SK-N-MC (cell line): ENCODE data around the gene GRIA2.

ENCODE experiments used
- EZH2 ChIP-seq: fragments of 200-600 bp; sonication (generic); IDR thresholded peaks from one replicate; pipeline ENCODE4 v1.6.1; 2017; ENCODE audit warnings: antibody characterized with exemption
- POLR2AphosphoS5 ChIP-seq: IDR thresholded peaks from 2 replicates; pipeline ENCODE4 v1.6.1; 2012; ENCODE audit warnings: mild to moderate bottlenecking, low read depth, low read length, borderline replicate concordance

GRCh38 chr4:157244348-157244747, 23.8 kb downstream of the GRIA2 start:
- no peak for TF ChIP-seq EZH2
- TF ChIP-seq POLR2AphosphoS5: no peak
